ENCODE measurements around the gene RNF145.

The RNF145 gene

DNA sequence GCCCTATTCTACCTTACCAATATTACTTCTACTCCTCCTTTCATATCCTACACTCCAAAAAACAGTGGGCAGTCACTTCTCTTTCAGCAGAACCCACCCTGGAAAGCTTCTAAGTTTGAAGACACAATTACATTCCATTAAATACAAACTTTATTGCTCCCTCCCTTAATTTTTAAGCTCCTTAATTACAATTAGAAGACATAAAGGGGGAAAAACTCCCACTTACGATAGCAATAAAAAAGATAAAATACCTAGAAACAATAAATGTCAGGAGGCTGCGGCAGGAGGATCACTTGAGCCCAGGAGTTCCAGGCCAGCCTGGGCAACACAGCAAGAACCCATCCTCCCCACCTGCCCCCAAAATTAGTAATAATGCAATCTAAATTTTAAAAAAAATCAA, 9.6 kb downstream of the RNF145 start:
- Histone ChIP-seq H2AFZ (no peak overlapping the region), H3K27ac (no peak overlapping the region)

DNA sequence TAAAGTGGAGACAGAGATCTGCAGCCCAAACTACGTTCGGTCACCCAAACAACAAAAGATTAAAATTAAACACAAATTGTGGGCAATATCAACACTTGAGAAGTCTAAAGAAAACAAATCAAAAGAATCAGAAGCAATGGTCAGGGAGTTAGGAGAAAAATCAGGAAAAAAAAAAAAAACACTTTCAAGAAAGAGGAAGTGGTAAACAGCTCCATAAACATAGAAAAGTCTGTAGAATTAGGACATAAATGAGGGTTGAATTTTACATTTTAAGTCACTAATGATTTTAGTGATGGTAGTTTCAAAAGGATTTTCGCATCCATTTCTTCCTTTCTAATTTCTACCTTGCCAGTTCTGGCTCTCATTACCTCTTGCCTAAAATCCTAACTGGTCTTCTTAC, 10.1 kb downstream of the RNF145 start:
- no peak overlapping the region for H2AFZ ChIP-seq
- no peak overlapping the region for H3K4me3 ChIP-seq (ENCODE audit: low read depth, low read length)
- no peak overlapping the region for H3K4me2 ChIP-seq (ENCODE audit: low read length)
- H3K36me3 ChIP-seq (ENCODE audit: control insufficient read depth, insufficient read depth, low read length): no peaks in the 10 kb centered on the region
- no peak overlapping the region for H3K27ac ChIP-seq
- no peaks in the 10 kb centered on the region for H3K27me3 ChIP-seq (ENCODE audit: control insufficient read depth, insufficient read depth, low read length)
- H3K79me2 ChIP-seq: peaks cover 54% of the 10 kb centered on the region
- no peaks in the 10 kb centered on the region for H3K4me1 ChIP-seq
- H3K9me3 ChIP-seq (ENCODE audit: control insufficient read depth, low read length): no peaks in the 10 kb centered on the region
- TF ChIP-seq, protein P1, sequence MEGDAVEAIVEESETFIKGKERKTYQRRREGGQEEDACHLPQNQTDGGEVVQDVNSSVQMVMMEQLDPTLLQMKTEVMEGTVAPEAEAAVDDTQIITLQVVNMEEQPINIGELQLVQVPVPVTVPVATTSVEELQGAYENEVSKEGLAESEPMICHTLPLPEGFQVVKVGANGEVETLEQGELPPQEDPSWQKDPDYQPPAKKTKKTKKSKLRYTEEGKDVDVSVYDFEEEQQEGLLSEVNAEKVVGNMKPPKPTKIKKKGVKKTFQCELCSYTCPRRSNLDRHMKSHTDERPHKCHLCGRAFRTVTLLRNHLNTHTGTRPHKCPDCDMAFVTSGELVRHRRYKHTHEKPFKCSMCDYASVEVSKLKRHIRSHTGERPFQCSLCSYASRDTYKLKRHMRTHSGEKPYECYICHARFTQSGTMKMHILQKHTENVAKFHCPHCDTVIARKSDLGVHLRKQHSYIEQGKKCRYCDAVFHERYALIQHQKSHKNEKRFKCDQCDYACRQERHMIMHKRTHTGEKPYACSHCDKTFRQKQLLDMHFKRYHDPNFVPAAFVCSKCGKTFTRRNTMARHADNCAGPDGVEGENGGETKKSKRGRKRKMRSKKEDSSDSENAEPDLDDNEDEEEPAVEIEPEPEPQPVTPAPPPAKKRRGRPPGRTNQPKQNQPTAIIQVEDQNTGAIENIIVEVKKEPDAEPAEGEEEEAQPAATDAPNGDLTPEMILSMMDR (IDR thresholded peaks at IDR 0.05): no peak
- H3K9ac ChIP-seq: no peak overlapping the region

More for the DNA sequence above, 9.6 kb downstream of the RNF145 start:
- Histone ChIP-seq H3K79me2 (peaks cover 57% of the 10 kb centered on the region), H3K4me1 (no peaks in the 10 kb centered on the region), H3K9ac (no peak overlapping the region), H3K27me3 (ENCODE audit: control insufficient read depth, insufficient read depth, low read length) (no peaks in the 10 kb centered on the region), H3K9me3 (ENCODE audit: control insufficient read depth, low read length) (no peaks in the 10 kb centered on the region), H3K4me3 (ENCODE audit: low read depth, low read length) (no peak overlapping the region), H3K36me3 (ENCODE audit: control insufficient read depth, insufficient read depth, low read length) (no peaks in the 10 kb centered on the region), H3K4me2 (ENCODE audit: low read length) (no peak overlapping the region)
- TF ChIP-seq, protein P1 (IDR thresholded peaks at IDR 0.05): no peak

DNA sequence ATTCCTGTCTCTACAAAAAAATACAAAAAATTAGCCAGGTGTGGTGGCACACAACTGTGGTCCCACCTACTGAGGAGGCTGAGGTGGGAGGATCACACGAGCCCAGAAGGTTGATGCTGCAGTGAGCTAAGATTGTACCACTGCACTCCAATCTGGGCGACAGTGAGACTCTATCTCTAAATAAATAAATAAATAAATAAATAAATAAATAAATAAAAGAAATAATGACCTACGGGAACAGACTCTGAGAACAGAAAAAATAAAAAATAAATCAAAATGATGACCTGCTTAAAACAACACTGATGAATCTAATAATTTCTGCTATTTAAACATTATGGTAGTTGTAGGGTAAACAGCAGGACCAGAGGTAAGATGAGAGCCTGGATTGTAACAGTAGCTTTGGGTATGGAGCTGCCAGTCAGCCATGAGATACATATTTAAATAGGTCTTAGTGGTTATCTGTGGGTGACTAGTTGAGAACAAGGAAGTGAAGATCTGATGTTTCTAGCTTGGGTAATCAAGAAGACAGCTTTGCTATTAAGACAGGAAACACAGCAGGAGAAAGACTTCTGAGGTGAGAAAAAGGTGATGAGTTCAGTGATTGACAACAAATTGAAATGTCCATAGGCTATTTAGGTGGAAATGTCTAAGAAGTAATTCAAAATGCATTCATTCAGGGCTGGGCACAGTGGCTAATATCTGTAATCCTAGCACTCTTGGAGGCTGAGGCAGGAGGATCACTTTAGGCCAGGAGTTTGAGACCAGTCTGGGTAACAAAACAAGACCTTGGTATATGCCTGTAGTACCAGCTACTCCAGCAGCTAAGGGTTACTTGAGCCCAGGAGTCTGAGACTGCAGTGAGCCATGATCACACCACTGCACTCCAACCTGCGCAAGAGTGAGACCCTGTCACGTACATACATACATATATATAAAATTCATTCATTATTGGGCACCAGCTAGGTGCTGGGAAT, 11.0 kb downstream of the RNF145 start:
- no peak overlapping the region for H3K27ac ChIP-seq
- H3K27me3 ChIP-seq (ENCODE audit: control insufficient read depth, insufficient read depth, low read length): no peaks in the 10 kb centered on the region
- H3K4me3 ChIP-seq (ENCODE audit: low read depth, low read length): no peak overlapping the region
- H2AFZ ChIP-seq: no peak overlapping the region
- no peaks in the 10 kb centered on the region for H3K9me3 ChIP-seq (ENCODE audit: control insufficient read depth, low read length)
- TF ChIP-seq, protein P1 (IDR thresholded peaks at IDR 0.05): no peak
- H3K4me2 ChIP-seq (ENCODE audit: low read length): no peak overlapping the region
- no peaks in the 10 kb centered on the region for H3K4me1 ChIP-seq
- peaks cover 45% of the 10 kb centered on the region for H3K79me2 ChIP-seq
- no peak overlapping the region for H3K9ac ChIP-seq
- H3K36me3 ChIP-seq (ENCODE audit: control insufficient read depth, insufficient read depth, low read length): no peaks in the 10 kb centered on the region

DNA sequence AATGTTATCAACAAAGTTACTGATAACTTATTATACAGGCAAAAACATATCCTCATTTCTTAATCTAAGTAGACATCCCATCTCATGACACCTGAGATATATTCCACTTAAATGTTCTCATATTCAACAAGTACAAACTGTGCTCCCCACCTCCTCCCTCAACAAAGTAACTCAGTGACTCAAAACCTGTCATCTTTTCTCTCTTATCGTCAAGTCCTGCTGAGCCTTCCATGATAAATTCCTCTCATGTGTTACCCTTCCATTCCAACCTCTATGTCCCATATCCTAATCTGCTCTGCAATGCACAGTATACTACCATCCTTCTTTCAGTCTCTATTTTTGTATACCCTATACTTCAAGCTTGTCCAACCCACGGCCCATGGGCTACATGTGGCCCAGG, 13.6 kb downstream of the RNF145 start:
- TF ChIP-seq, protein P1 (IDR thresholded peaks at IDR 0.05): no peak
- Histone ChIP-seq H3K4me3 (ENCODE audit: low read depth, low read length) (no peak overlapping the region), H3K4me1 (no peaks in the 10 kb centered on the region), H3K9ac (no peak overlapping the region), H3K9me3 (ENCODE audit: control insufficient read depth, low read length) (no peaks in the 10 kb centered on the region), H3K79me2 (peaks cover 32% of the 10 kb centered on the region), H3K4me2 (ENCODE audit: low read length) (no peak overlapping the region), H2AFZ (no peak overlapping the region), H3K27me3 (ENCODE audit: control insufficient read depth, insufficient read depth, low read length) (no peaks in the 10 kb centered on the region), H3K36me3 (ENCODE audit: control insufficient read depth, insufficient read depth, low read length) (no peaks in the 10 kb centered on the region), H3K27ac (no peak overlapping the region)
